Measurements from ENCODE around the gene SLC9A9. TPM values are rescaled to one million over a fixed set of nuclear protein-coding genes. Genes with fewer than 3 reads are reported as not detected.

Gene SLC9A9
- total RNA-seq, 6 experiments from 2014 or later = 1.3 to 6.3 (median 3.0) TPM

- Histone ChIP-seq H3K27me3 (no peaks in the 10 kb centered on the region), H3K4me1 (no peaks in the 10 kb centered on the region), H3K4me3 (no peak overlapping the region), H3K36me3 (no peaks in the 10 kb centered on the region), H3K27ac (no peak overlapping the region), H3K9me3 (no peaks in the 10 kb centered on the region)
- TF ChIP-seq CTCF (IDR thresholded peaks at IDR 0.05) = no peak
- TF ChIP-seq POLR2A (IDR thresholded peaks at IDR 0.05) = no peak
- intact Hi-C loops (cut with DNase I) = no loop called here
- DNase-seq (no peak), ATAC-seq (no peak)
- 75% methylated on average over 2 of the region's 2 CpGs for WGBS (ENCODE audit: insufficient coverage, low coverage, low lambda C conversion rate, missing lambda C conversion rate)
Observed at GRCh38 chr3:143339451-143339850, 508.8 kb downstream of the SLC9A9 start.

GRCh38 chr3:143337387-143337786, 510.9 kb downstream of the SLC9A9 start:
- Histone ChIP-seq H3K9me3 (no peaks in the 10 kb centered on the region), H3K4me3 (no peak overlapping the region), H3K27me3 (no peaks in the 10 kb centered on the region), H3K4me1 (no peaks in the 10 kb centered on the region), H3K27ac (no peak overlapping the region), H3K36me3 (no peaks in the 10 kb centered on the region)
- intact Hi-C loops (cut with DNase I) = no loop called here
- WGBS (ENCODE audit: insufficient coverage, low coverage, low lambda C conversion rate, missing lambda C conversion rate) = no CpG with 5 or more reads among the region's 2 CpGs
- DNase-seq = no peak
- TF ChIP-seq POLR2A (IDR thresholded peaks at IDR 0.05) (no peak), CTCF (IDR thresholded peaks at IDR 0.05) (no peak)
- no peak for ATAC-seq

DNA sequence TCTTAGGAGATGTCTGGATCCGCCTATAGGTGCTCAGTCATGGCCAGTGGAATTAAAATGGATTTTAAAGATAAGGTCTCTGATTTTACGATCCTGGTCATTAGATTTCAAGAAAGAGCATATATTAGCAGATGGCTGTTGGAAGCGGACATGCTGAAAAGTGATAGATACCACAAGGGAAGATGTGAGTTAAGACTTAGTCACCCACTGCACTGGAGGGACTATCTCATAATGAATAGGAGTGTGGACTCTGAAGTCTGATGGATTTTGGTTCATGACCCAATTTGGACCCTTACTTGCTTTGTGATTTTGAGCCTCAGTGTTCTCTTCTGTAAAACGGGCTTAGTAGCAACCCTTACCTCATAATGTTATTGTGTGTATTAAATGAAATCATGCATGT, 514.0 kb downstream of the SLC9A9 start:
- WGBS (ENCODE audit: insufficient coverage, low coverage, low lambda C conversion rate, missing lambda C conversion rate) = 60% methylated on average over 4 of the region's 4 CpGs
- TF ChIP-seq CTCF (IDR thresholded peaks at IDR 0.05) (no peak), POLR2A (IDR thresholded peaks at IDR 0.05) (no peak)
- no peaks in the 10 kb centered on the region for H3K36me3 ChIP-seq
- peaks cover 0 to 11% (median 0%) of the 10 kb centered on the region in 4 donors for H3K4me1 ChIP-seq
- intact Hi-C loops (cut with DNase I) = no loop called here
- H3K4me3 ChIP-seq = no peak overlapping the region
- no peaks in the 10 kb centered on the region for H3K27me3 ChIP-seq
- DNase-seq = no peak
- H3K9me3 ChIP-seq = no peaks in the 10 kb centered on the region
- no peak overlapping the region for H3K27ac ChIP-seq
- ATAC-seq = no peak

GRCh38 chr3:143333367-143333766, 514.9 kb downstream of the SLC9A9 start:
- ATAC-seq = no peak
- H3K36me3 ChIP-seq = no peaks in the 10 kb centered on the region
- intact Hi-C loops (cut with DNase I) = no loop called here
- TF ChIP-seq CTCF (IDR thresholded peaks at IDR 0.05) = no peak
- TF ChIP-seq POLR2A (IDR thresholded peaks at IDR 0.05) = no peak
- DNase-seq = no peak
- no peak overlapping the region for H3K4me3 ChIP-seq
- WGBS (ENCODE audit: insufficient coverage, low coverage, low lambda C conversion rate, missing lambda C conversion rate) = 18% methylated on average over 2 of the region's 2 CpGs
- H3K4me1 ChIP-seq = peaks cover 0 to 11% (median 0%) of the 10 kb centered on the region in 4 donors
- H3K27ac ChIP-seq = no peak overlapping the region
- H3K9me3 ChIP-seq = no peaks in the 10 kb centered on the region
- no peaks in the 10 kb centered on the region for H3K27me3 ChIP-seq

DNA sequence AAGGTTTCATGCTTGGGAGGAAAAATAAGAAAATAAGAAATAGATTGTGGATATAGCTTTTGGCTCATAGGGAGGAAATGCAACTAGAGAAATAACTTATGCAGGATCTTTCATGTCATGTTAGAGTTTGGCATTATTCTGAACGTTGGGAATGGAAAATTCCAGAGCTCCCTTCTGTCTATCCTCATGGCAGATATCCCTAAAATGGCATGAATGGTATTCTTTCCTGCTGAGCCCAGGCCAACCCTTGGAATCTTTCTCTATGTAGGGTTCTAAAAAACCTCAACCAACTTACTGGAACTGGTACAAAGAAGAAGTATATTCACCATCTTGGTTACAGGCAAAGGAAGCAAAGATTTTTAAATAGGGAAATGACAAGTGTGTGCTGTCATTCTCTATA, 516.2 kb downstream of the SLC9A9 start:
- Histone ChIP-seq H3K27me3 (no peaks in the 10 kb centered on the region), H3K4me1 (peaks cover 0 to 11% (median 0%) of the 10 kb centered on the region in 4 donors), H3K4me3 (no peak overlapping the region), H3K27ac (no peak overlapping the region), H3K9me3 (no peaks in the 10 kb centered on the region), H3K36me3 (no peaks in the 10 kb centered on the region)
- WGBS (ENCODE audit: insufficient coverage, low coverage, low lambda C conversion rate, missing lambda C conversion rate) = 31% methylated on average over 1 of the region's 1 CpG
- intact Hi-C loops (cut with DNase I) = no loop called here
- ATAC-seq = no peak
- DNase-seq = no peak
- no peak for TF ChIP-seq CTCF (IDR thresholded peaks at IDR 0.05)
- no peak for TF ChIP-seq POLR2A (IDR thresholded peaks at IDR 0.05)

Data from right lobe of liver (tissue), 6 donors.